HG03135 (cell line): Measurements from ENCODE around the gene CAMK1.
A peak's percentile ranks its signal among the peaks of the same experiment; 100 is the strongest.

Source experiments
- ATAC-seq: cut with Tn5 transposase; IDR thresholded peaks from one replicate; pipeline ENCODE4 v1.9.1; 2021; ENCODE audit warnings: mild to moderate bottlenecking, moderate library complexity; ENCODE audit not compliant: unreplicated experiment

The CAMK1 gene

GRCh38 chr3:9743548-9743947 lies 26.2 kb downstream of the CAMK1 start:
- no peak for ATAC-seq

- no peak for ATAC-seq
Observed at GRCh38 chr3:9742560-9742959, 27.2 kb downstream of the CAMK1 start.

- ATAC-seq, result no peak
Observed at GRCh38 chr3:9739181-9739580, 30.6 kb downstream of the CAMK1 start.

GRCh38 chr3:9736831-9737230 lies 32.9 kb downstream of the CAMK1 start:
- ATAC-seq, result no peak

GRCh38 chr3:9732740-9733115 lies 37.0 kb downstream of the CAMK1 start:
- ATAC-seq, result no peak

- peak; percentile 11 for ATAC-seq
Observed at GRCh38 chr3:9732080-9732739, 37.5 kb downstream of the CAMK1 start.

- ATAC-seq, result peak; percentile 89
Observed at GRCh38 chr3:9731206-9732079, 38.3 kb downstream of the CAMK1 start, which contains the start of gene BRPF1. Gene BRPF1, plus strand, starts transcription at chr3:9731735. Its CDS starts 2,406 bp downstream, at chr3:9734141.

- ATAC-seq, result peak; percentile 41
Observed at GRCh38 chr3:9730657-9731205, 39.0 kb downstream of the CAMK1 start.

GRCh38 chr3:9729419-9729818 lies 40.3 kb downstream of the CAMK1 start:
- ATAC-seq, result no peak

- ATAC-seq, result no peak
Observed at GRCh38 chr3:9727743-9728142, 42.0 kb downstream of the CAMK1 start.

- ATAC-seq, result no peak
Observed at GRCh38 chr3:9727041-9727595, 42.6 kb downstream of the CAMK1 start.

- ATAC-seq, result no peak
Observed at GRCh38 chr3:9725775-9726515, 43.8 kb downstream of the CAMK1 start.

GRCh38 chr3:9721700-9722060 lies 48.1 kb downstream of the CAMK1 start:
- ATAC-seq, result no peak

- no peak for ATAC-seq
Observed at GRCh38 chr3:9721015-9721699, 48.6 kb downstream of the CAMK1 start.

- ATAC-seq, result no peak
Observed at GRCh38 chr3:9718118-9718517, 51.6 kb downstream of the CAMK1 start.

GRCh38 chr3:9717563-9717962 lies 52.2 kb downstream of the CAMK1 start:
- no peak for ATAC-seq

- no peak for ATAC-seq
Observed at GRCh38 chr3:9716801-9717555, 52.8 kb downstream of the CAMK1 start.

- ATAC-seq, result no peak
Observed at GRCh38 chr3:9715764-9716437, 53.8 kb downstream of the CAMK1 start.

GRCh38 chr3:9715136-9715535 lies 54.6 kb downstream of the CAMK1 start:
- ATAC-seq, result no peak
